ENCODE data around the gene ATP2B3. TPM values are rescaled to one million over a fixed set of nuclear protein-coding genes. Genes with fewer than 3 reads are reported as not detected.

Gene ATP2B3
- total RNA-seq, 1 experiment from 2014 or later, result not detected

- Histone ChIP-seq H3K4me3 (no peak overlapping the region), H3K4me1 (replicated peaks) (no peaks in the 10 kb centered on the region), H3K9me3 (replicated peaks) (no peaks in the 10 kb centered on the region), H3K27me3 (replicated peaks) (no peaks in the 10 kb centered on the region), H3K27ac (no peak overlapping the region), H3K36me3 (no peaks in the 10 kb centered on the region)
- DNase-seq (ENCODE audit: low read depth in 1 of 2, low spot score in 2 of 2), result no peak
Measured at GRCh38 chrX:153626863-153627674, 109.6 kb downstream of the ATP2B3 start.

DNA sequence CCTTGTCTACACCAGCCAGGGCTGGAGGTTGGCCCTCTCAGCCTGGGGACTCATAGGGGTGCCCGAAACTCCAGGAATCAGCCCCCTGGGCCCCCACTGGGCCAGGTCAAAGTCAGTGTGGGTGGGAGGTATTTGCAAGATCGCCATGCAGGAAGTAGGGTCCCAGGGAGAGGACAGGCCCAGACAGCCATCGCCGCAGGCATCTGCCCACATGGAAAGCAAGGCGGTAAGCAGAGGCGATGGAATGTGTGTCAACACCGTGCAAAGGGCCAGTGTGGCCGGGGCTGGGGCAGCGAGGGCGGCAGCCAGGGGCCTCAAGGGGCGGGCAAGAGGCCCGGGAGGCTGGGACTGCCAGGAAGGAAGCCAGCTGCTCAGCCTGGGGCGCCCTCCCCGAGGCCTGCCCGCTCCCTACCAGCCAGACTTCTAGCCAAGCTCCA is 110.3 kb downstream of the ATP2B3 start:
- H3K4me1 ChIP-seq (replicated peaks), result no peaks in the 10 kb centered on the region
- no peak overlapping the region for H3K4me3 ChIP-seq
- no peaks in the 10 kb centered on the region for H3K9me3 ChIP-seq (replicated peaks)
- H3K27ac ChIP-seq, result no peak overlapping the region
- DNase-seq (ENCODE audit: low read depth in 1 of 2, low spot score in 2 of 2), result no peak
- H3K27me3 ChIP-seq (replicated peaks), result no peaks in the 10 kb centered on the region
- no peaks in the 10 kb centered on the region for H3K36me3 ChIP-seq

- DNase-seq (ENCODE audit: low read depth in 1 of 2, low spot score in 2 of 2), result no peak
- Histone ChIP-seq H3K36me3 (no peaks in the 10 kb centered on the region), H3K4me3 (no peak overlapping the region), H3K27ac (no peak overlapping the region), H3K27me3 (replicated peaks) (no peaks in the 10 kb centered on the region), H3K4me1 (replicated peaks) (no peaks in the 10 kb centered on the region), H3K9me3 (replicated peaks) (no peaks in the 10 kb centered on the region)
Measured at GRCh38 chrX:153628129-153628528, 110.7 kb downstream of the ATP2B3 start.

DNA sequence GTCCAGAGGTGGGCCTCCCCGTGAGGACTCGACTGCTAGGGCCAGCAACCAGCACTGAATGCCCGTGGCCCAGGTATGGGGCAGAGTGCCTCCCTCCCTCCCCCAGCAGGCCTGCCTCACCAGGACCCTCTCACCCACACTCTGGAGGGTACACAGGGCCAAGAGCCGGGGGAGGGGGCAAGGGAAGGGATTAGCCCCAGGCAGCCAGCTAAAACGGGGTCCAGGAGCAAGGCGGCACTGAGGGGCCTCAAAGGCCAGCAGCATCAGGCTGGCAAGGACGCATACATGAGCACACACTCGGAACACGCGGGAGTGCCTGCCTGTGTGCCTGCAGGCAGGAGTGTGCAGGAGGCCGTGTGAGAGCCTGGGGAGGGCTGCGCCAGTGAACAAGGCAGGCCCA is 111.2 kb downstream of the ATP2B3 start:
- no peak for DNase-seq (ENCODE audit: low read depth in 1 of 2, low spot score in 2 of 2)
- Histone ChIP-seq H3K27ac (no peak overlapping the region), H3K4me3 (no peak overlapping the region), H3K36me3 (no peaks in the 10 kb centered on the region), H3K27me3 (replicated peaks) (no peaks in the 10 kb centered on the region), H3K4me1 (replicated peaks) (no peaks in the 10 kb centered on the region), H3K9me3 (replicated peaks) (no peaks in the 10 kb centered on the region)

DNA sequence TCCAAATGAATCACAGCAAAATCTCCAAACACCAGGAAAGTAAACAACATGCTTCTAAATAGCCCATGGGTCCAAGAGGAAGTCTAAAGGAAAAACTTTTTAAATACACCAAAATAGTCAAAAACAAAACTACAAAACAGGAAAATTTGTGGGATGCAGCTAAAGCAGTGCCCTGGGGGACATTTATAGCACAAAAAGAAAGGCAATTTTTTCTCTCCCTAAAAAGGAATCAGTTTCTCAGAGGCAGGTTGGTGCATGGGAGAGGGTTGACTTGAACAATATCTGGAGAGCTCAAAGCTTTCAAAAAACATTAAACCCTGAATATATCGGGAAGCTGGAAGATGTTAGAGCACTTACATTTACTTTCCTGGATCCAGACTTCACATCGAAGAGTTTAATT is 113.9 kb downstream of the ATP2B3 start:
- no peak for DNase-seq (ENCODE audit: low read depth in 1 of 2, low spot score in 2 of 2)
- Histone ChIP-seq H3K4me1 (replicated peaks) (no peaks in the 10 kb centered on the region), H3K27me3 (replicated peaks) (no peaks in the 10 kb centered on the region), H3K9me3 (replicated peaks) (no peaks in the 10 kb centered on the region), H3K27ac (no peak overlapping the region), H3K4me3 (no peak overlapping the region), H3K36me3 (no peaks in the 10 kb centered on the region)

GRCh38 chrX:153631907-153632594 is 114.6 kb downstream of the ATP2B3 start:
- Histone ChIP-seq H3K36me3 (no peaks in the 10 kb centered on the region), H3K27me3 (replicated peaks) (no peaks in the 10 kb centered on the region), H3K4me1 (replicated peaks) (no peaks in the 10 kb centered on the region), H3K9me3 (replicated peaks) (no peaks in the 10 kb centered on the region), H3K4me3 (no peak overlapping the region), H3K27ac (no peak overlapping the region)
- no peak for DNase-seq (ENCODE audit: low read depth in 1 of 2, low spot score in 2 of 2)

Other genes with a start within 250 kb of the ATP2B3 start
- gene PNMA6F, start 195.9 kb upstream of the ATP2B3 start, total RNA-seq (2014; rRNA removed; shearing (Covaris generic)), result not detected in 2 replicates
- gene ZNF275, start 183.5 kb upstream of the ATP2B3 start, total RNA-seq (2014; rRNA removed; shearing (Covaris generic)), result 4.4 and 8.9 TPM in 2 replicates
- not detected in 2 replicates for gene PNMA6E, start 116.3 kb upstream of the ATP2B3 start, total RNA-seq (2014; rRNA removed; shearing (Covaris generic))
- gene ZFP92, start 106.2 kb upstream of the ATP2B3 start, total RNA-seq (2014; rRNA removed; shearing (Covaris generic)), result not detected in 2 replicates
- gene TREX2, start 71.6 kb upstream of the ATP2B3 start, total RNA-seq (2014; rRNA removed; shearing (Covaris generic)), result 0.39 TPM in 1 of 2 replicates, not detected in the other
- gene HAUS7, start 47.1 kb upstream of the ATP2B3 start, total RNA-seq (2014; rRNA removed; shearing (Covaris generic)), result 34.2 and 37.5 TPM in 2 replicates
- 0.08 TPM in 1 of 2 replicates, not detected in the other for gene BGN, start 22.7 kb upstream of the ATP2B3 start, total RNA-seq (2014; rRNA removed; shearing (Covaris generic))
- 39.9 and 49.3 TPM in 2 replicates for gene CCNQ, start 81.5 kb downstream of the ATP2B3 start, total RNA-seq (2014; rRNA removed; shearing (Covaris generic))
- 0.08 TPM in 1 of 2 replicates, not detected in the other for gene DUSP9, start 129.6 kb downstream of the ATP2B3 start, total RNA-seq (2014; rRNA removed; shearing (Covaris generic))
- not detected in 2 replicates for gene PNCK, start 156.2 kb downstream of the ATP2B3 start, total RNA-seq (2014; rRNA removed; shearing (Covaris generic))
- 0.66 and 2.7 TPM in 2 replicates for gene SLC6A8, start 170.3 kb downstream of the ATP2B3 start, total RNA-seq (2014; rRNA removed; shearing (Covaris generic))
- 188 and 249 TPM in 2 replicates for gene BCAP31, start 206.7 kb downstream of the ATP2B3 start, total RNA-seq (2014; rRNA removed; shearing (Covaris generic))
- gene ABCD1, start 207.2 kb downstream of the ATP2B3 start, total RNA-seq (2014; rRNA removed; shearing (Covaris generic)), result 9.9 and 10.3 TPM in 2 replicates
- 0.03 and 1.3 TPM in 2 replicates for gene PLXNB3, start 246.6 kb downstream of the ATP2B3 start, total RNA-seq (2014; rRNA removed; shearing (Covaris generic))